HG03460 (cell line): Measurements from ENCODE around the gene C1QTNF3.
"Not testable (repeated sequence)": the region's sequence is repeated elsewhere in the genome, so short reads cannot be mapped to it uniquely, and the experiment has no call there.

Source experiments
- ATAC-seq: cut with Tn5 transposase; IDR thresholded peaks from one replicate; pipeline ENCODE4 v1.9.1; 2021; ENCODE audit not compliant: unreplicated experiment

The C1QTNF3 gene, protein sequence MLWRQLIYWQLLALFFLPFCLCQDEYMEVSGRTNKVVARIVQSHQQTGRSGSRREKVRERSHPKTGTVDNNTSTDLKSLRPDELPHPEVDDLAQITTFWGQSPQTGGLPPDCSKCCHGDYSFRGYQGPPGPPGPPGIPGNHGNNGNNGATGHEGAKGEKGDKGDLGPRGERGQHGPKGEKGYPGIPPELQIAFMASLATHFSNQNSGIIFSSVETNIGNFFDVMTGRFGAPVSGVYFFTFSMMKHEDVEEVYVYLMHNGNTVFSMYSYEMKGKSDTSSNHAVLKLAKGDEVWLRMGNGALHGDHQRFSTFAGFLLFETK

DNA sequence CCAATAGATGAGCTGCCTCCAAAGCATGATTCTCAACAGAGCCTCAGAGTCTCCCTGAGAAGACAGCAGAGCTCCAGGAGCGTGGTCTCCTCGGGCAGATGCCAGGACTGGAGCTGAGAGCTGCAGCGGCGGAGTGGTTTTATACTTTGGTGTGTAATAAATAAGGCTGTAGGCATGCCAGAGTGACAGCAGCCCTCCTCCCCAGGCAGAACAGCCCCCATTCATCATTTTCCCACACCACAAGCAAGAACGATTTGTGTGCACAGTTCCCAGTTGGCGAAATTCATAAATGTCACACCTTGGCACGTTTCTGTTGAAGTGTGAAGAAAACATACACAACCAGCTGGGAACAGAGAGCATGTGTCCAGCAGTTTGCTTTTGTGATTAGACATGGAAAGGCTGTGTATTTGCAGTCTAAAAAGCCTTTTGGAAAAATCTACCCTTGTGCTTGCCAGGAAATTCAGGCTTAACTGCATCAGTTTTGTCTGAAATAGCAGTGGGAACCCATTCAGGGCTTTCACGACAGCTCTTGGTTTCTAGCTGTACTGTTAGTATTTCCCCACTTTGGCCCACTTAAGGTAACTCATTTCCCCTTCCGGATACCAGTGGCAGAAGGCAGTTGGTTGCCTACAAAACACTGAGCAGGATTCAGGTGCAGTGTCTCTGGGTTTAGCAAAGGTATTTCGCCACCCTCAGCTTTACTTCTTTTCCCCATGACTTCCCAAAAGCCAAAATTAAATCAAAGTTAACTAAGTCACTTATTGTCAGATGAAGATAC, at the start of gene C1QTNF3:
Gene C1QTNF3, minus strand, starts transcription at position 115 of the 778 bp plus-strand sequence. Its CDS starts 88 bp downstream, at position 27.
- ATAC-seq = no peak

DNA sequence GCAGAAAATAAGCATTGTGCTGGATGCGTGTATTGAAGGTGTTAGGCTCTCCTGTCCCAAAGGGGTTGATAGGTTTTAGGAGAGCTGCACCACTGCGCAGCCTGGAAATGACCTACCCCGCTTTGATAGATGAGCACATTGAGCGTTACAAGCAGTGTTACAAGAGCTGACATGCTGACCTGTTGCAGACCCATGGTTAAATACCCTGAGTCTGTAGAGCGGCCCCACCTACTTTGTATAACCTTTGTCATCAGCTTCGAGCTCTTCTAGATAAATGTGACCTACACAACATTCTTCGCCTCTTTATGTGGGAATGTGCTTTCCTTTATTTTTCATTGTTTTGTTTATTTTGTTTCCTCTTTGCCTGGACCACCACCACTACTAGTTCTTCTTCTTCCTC, 48.0 kb upstream of the C1QTNF3 start:
- not testable (repeated sequence) for ATAC-seq

DNA sequence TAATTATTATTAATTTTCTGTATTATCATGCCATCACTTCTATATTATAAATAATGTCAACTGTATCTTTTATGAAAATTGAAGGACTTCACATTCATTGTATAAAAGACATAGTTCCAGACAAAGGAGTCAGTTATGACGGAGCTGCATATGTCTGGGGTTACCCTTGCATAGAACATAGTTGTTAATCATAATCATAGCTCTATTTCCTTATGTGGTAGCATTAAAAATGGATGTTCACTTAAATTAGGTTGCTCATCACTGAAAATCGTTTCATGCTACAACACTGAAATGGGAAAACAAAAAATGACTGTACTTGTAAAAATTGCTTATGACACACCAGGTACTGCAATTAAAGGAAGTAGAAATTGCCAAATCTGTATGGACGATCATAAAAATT, 46.8 kb upstream of the C1QTNF3 start:
- not testable (repeated sequence) for ATAC-seq

DNA sequence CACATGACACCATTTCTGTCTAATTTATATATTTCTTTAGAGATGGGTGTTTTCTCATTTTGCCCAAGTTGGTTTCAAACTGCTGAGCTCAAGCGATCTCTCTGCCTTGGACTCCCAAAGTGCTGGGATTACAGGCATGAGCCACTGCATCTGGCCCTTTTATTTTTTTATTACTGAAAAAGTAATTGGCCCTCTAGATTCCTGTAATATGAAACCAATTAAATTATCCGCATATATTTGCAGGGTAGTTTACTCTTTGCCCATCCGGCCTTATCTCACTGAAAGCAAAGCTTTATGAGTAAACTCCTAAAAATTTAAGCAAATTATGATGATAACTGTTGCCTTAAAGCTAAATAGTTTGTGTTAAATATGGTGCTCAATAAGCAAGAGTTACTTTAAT, 44.7 kb upstream of the C1QTNF3 start:
- ATAC-seq = not testable (repeated sequence)

DNA sequence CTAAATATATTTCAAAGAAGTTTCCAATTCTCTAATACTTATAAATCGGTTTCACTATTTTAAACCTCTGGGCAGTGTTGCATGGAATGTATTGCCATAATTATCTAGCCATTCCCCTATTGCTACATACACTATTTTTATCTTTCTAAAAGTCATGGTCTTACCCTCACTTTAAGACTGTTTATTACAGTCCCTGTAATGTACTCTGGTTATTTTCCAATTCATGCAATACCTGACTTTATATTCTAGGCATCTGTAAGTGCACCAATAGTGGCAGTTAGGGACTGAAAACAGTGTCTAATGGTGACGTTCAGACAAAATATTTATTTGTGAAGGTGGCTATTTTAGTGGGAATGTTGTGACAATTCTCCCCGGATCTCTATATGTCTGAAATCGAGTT, 40.9 kb upstream of the C1QTNF3 start:
- not testable (repeated sequence) for ATAC-seq

DNA sequence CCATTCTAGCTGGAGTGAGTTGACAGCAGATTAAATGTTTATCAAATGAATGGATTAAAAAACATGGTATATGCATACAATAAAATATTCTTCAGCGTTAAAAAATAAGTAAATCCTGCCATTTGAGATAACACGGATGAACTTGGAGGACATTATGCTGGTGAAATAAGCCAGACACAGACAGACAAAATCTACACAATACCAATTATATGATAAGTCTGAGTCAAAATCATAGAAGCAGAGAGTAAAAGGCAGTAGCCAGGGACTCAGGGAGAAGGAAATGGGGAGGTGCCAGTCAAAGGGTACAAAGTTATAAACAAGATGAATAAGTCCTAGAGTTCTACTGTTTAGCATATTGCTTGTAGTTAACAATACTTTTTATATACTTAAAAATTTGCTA, 36.5 kb upstream of the C1QTNF3 start:
- ATAC-seq = not testable (repeated sequence)

DNA sequence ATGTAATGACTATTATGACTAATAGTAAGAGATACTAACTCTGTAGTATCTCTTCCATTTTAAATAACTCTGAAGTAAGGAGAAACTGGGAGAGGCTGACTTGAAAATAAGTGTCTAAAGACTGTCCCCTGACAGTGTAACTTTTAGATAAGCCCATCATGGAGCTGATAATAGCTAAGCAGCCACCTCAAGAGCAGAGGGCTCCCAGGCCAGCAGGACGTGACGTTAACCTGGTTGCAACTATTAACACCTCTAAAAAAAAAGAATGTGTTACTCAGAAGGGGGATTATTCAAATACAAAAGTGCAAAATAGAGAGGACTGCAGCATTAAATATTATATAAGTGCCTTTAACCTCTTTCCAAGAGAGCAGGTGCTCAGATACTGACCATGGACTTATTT, 34.6 kb upstream of the C1QTNF3 start:
- not testable (repeated sequence) for ATAC-seq

DNA sequence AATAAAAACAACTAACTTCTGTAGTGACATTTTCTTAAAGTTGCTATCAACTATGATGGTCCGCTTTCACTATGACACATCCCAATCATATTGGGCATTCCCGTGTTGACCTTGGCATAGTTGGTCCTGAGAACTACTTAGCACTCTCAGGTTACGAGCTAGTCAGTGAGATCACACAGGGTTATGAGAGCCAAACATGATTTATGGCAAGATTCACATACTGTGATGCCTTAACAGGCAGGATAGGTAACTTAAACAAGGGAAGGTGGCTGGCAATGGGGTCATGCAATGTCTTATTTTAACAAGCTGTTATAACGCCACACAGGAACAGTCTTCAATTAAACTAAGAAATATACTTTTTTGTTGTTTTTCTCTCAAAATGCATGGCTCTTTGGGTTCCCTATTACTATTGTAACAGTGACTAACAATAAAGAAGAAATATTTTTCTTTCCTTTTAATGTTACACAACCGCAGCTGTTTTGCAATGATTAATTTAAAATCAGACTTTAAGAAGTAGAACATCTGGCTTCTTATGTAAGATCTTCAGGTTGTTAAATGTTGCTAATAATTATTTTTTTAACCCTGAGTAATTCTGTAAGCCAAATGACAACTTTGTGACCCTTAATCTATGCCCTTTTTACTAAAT, 33.8 kb upstream of the C1QTNF3 start:
- ATAC-seq = not testable (repeated sequence)

DNA sequence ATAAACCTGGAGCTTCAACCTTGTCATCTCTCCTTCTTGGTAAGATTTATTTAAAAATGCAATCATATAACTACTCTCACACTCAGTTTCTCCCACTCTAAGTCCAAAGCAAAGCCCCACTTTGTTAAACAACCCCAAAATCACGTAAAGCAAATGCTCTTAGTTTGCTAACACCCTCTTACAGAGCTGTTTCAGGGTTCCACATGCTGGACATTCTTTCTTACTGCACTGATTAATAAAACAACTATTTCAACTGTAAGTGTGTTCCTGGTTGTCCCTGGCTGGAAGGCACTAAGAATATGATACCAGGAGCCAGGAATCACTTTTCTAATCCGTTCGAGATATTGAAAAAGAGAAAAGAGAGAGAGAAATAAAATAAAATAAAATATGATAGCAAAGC, 31.5 kb upstream of the C1QTNF3 start:
- ATAC-seq = not testable (repeated sequence)

DNA sequence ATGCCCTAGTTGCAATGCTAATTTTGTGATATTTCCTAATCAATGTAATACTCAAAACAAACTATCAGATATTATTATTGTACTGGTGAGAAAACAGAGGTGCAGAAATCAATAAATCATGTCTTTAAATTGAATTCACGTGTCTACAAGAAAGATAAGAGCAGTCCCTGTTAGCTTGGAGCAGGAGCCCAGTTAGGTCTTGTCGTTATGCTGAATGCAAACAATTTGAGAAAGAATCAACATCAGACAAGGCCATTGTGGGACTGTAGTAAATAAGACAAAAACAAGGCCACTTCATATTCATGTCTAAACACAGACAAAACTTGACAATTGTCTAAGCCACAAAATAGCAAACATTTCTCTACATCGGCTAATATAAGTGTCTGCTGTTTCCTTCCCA, 31.1 kb upstream of the C1QTNF3 start:
- ATAC-seq = not testable (repeated sequence)

DNA sequence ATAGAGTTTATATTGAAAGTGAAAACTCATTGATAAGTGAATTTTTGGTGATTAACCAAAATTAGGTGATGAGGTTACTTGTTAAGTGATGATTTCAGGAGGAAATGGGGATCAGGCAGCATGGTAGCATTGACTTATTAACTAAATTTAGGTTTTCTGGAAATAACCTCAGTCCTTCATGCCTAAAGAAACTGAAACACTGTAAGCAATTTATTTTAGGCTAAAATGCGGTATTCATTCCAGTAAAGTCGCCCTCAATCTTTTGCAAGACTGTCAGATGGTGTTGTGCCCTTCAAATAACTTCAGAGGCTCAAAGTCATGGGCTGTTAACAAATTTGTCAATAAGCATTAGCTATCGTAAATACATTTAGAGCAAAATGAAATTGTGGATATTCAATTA, 27.6 kb upstream of the C1QTNF3 start:
- not testable (repeated sequence) for ATAC-seq

DNA sequence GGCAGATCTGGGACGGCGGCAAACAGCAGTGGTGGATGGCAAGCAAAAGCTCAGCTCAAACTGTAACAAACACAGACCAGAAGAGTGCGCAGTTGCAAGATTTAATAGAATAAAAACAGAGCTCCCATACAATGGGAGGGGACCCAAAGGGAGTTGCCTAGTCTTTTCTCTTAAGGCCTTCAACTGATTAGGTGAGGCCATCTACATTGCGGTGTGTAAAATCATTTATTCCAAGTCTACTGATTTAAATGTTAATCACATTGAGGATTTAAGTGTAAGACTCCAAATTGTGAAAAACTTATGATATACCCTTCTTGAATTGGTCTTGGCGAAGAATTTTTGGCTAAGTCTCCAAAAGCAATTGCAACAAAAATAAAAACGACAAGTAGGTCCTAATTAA, 21.6 kb upstream of the C1QTNF3 start:
- ATAC-seq = no peak

DNA sequence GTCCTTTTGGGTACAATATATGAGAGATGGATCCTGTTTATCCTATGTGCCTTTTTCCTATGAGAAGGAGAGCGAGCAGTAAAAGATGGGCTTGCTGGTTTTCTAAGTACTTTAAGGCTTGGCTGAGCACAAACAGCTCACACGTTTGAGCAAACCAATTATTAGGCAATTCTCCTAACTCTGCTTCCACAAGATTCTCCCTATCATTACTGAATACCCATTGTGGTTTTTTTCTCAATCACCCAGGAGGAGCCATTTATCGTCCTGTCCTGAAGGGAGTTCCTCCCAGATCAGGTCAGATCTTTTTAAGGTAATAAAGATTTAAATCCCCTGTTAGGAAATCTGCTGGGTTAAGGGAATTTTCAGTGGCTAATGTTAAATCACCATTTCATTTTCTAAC, 19.4 kb upstream of the C1QTNF3 start:
- no peak for ATAC-seq

DNA sequence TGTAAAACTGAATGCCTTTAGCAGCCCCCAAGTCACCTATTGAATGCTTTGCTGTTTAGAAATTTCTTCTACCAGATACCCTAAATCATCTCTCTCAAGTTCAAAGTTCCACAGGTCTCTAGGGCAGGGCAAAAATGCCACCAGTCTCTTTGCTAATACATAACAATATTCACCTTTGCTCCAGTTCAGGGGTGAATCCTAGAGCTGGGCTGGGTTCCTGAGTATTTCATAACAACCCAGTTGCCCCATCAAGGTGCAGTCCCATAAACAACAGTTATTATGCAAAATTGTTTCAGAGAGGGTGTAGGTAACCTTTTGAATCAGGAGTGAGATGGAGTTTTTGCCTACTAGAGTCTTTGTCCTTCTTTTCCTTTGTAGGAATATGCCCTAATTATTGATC, 19.0 kb upstream of the C1QTNF3 start:
- ATAC-seq = no peak

DNA sequence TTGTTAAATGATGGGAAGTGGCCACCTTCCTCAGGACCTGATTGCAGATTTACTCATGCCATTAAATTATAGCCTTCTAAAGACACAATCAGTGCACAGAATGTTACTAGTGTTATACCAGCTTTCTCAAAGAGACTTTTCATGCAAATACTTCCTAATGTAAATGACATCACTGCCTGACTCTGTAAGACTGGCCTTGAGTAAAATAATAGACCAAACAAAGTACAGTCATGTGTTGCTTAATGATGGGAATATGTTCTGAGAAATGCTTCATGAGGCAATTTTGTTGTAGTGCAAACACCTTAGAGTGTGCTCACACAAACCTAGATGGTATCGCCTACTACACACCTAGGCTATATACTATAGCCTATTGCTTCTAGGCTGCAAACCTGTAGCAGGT, 17.0 kb upstream of the C1QTNF3 start:
- ATAC-seq = no peak

DNA sequence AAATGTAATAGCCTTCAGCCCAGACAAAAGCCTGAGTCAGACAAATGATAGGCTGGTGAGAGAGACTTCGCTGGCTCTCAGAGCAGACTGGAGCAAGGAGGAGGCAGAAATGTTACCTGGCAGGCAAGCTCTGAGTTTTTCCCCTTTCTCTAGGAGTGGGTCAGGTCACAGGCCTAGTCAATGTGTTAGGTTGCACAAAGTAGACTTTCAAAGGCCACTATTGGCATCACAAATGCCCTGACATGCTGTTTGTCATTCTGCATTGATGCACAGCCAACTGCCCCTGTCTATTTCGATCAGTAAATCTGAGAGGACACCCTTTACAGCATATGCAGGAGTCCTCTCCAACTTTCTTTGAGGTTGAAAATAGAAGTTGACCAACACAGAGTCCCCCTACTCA, 15.5 kb upstream of the C1QTNF3 start:
- ATAC-seq = no peak

DNA sequence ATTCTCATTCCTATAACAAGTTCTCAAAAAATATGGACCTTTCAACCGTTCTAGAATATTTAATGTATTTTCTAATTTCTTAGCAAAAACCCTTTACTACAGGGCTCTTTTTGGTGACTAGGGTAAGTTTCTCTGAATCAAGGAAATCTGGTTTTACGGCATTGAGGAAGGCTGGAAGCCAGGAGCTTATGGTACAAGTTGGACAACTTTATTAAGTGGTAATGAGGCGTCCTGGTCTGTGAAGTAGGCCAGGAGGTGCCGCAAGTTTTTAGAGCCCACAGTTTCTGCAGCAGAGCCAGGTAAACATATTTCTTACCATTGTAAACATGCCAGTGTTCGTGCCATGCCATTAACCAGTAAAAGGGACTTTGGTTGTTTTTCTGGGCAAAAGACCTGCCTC, 14.6 kb upstream of the C1QTNF3 start:
- no peak for ATAC-seq

DNA sequence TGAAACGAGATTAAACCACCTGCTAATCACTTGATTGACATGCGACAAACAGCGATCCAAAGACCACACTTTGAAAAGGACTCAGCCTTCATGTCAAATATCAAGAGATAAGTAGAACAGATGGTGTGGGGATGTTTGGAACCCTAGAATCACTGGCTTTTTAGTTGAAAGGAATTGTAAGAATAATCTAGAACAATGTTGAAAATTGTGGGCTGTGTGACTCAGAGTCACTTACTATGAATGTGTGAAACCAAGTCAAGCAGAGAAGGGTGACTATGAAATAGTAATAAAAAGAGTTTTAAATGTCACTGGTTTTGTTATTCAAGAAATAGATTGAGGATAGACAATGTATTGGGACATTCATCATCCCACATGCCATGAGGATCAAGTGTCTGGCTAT, 14.1 kb upstream of the C1QTNF3 start:
- no peak for ATAC-seq

DNA sequence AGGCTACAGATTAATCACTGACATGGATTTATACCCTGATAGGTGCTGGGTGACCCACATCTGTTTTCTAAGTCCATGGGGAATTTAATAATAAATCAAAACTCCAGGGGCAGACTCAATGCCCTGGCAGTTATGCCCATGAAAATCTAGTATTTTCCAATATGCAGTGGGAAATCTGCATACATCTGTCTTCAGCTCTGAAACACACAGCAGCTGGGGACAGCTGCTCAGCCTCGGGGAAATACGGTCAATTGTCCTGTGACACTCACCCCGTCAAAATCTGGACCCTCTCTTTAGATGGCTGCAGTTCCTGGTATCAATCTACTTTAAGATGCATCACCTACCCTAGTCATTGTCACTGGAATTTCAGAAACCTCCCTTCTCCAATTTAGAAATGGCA, 12.7 kb upstream of the C1QTNF3 start:
- no peak for ATAC-seq

DNA sequence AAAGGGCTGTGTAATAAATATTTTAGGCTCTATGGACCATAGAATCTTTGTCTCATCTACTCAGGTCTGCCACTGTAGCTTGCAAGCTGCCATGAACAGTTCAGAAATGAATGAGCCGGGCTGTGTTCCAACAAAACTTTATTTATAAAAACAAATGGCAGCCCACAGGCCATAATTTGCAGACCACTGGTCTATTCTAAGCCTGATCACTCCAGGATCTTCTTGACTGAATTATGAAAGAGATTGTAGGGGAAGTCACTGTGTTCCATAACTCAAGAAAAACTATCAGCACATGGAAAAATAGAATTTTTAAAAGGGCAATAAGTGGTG, 11.4 kb upstream of the C1QTNF3 start:
- ATAC-seq = no peak

DNA sequence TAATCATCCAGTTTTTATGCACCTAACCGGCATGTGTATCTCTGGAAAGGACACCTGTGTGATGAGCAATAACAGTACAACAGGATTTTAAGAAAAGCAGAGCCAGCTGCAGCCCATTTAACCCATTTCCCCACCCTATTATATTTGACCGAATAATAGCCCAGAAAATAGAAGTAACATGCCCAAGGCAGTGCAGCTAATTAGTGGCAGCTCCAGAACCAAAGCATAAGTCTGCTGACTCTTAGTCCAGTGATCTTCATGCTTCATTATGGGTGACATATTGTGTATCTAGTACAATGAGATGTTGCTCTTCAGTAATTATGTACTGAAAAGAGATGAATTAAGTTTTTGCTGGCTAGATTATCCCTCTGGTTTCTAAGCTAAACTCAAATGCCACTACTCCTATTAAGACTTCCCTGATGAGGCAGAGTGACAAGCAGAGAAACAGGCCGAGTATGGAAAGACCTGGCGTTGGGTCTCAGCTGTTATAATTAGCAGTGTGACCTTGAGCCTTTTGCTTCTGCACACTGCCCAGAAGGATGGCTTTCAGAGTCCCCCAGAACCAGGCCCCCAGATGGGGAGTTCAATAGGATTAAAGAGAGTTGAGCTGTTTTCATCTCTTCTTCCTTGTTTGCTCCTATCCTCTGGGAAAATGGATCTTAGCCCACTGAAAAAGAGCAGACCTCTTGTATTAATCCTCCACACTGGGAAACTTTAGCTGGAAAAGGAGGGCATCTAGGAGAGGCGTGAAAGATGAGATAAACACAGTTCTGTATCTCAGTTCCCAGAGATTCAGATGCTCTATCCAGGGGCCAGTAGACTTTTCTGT, 10.8 kb upstream of the C1QTNF3 start:
- no peak for ATAC-seq
